ENCODE measurements around the gene SGO2.

Gene SGO2

GRCh38 chr2:200614249-200614648 lies 88.2 kb downstream of the SGO2 start:
- DNase-seq (ENCODE audit: insufficient read length, low spot score) = no peak
- no peak for FAIRE-seq
- TF ChIP-seq CTCF (IDR thresholded peaks at IDR 0.05; ENCODE audit: insufficient read depth, missing control alignments) = no peak

GRCh38 chr2:200615247-200615646 lies 89.2 kb downstream of the SGO2 start:
- FAIRE-seq (no peak), DNase-seq (ENCODE audit: insufficient read length, low spot score) (no peak)
- TF ChIP-seq CTCF (IDR thresholded peaks at IDR 0.05; ENCODE audit: insufficient read depth, missing control alignments) = no peak

- no peak for TF ChIP-seq CTCF (IDR thresholded peaks at IDR 0.05; ENCODE audit: insufficient read depth, missing control alignments)
- DNase-seq (ENCODE audit: insufficient read length, low spot score) = no peak
- FAIRE-seq = no peak
These were observed 90.2 kb downstream of the SGO2 start for GRCh38 chr2:200616193-200616592.

GRCh38 chr2:200616656-200617055 lies 90.6 kb downstream of the SGO2 start:
- no peak for DNase-seq (ENCODE audit: insufficient read length, low spot score)
- no peak for FAIRE-seq
- no peak for TF ChIP-seq CTCF (IDR thresholded peaks at IDR 0.05; ENCODE audit: insufficient read depth, missing control alignments)

GRCh38 chr2:200617156-200618053 lies 91.4 kb downstream of the SGO2 start:
- no peak for DNase-seq (ENCODE audit: insufficient read length, low spot score)
- no peak for TF ChIP-seq CTCF (IDR thresholded peaks at IDR 0.05; ENCODE audit: insufficient read depth, missing control alignments)
- FAIRE-seq = no peak

GRCh38 chr2:200618054-200618419 lies 92.0 kb downstream of the SGO2 start:
- FAIRE-seq = no peak
- DNase-seq (ENCODE audit: insufficient read length, low spot score) = no peak
- TF ChIP-seq CTCF (IDR thresholded peaks at IDR 0.05; ENCODE audit: insufficient read depth, missing control alignments) = no peak

GRCh38 chr2:200618590-200619021 lies 92.6 kb downstream of the SGO2 start:
- peak; percentile 38 for TF ChIP-seq CTCF (IDR thresholded peaks at IDR 0.05; ENCODE audit: insufficient read depth, missing control alignments)
- no peak for FAIRE-seq
- no peak for DNase-seq (ENCODE audit: insufficient read length, low spot score)
